ENCODE data around the gene CYP3A5. TPM values are rescaled to one million over a fixed set of nuclear protein-coding genes. Genes with fewer than 3 reads are reported as not detected.

CYP3A5 gene
- total and polyA plus RNA-seq, 9 of the 15 experiments (the other 6 are each of a cell fraction or from before 2014, with no cell fraction given): 0.73 to 2.8 (median 1.5) TPM

GRCh38 chr7:99616359-99617191 lies 63.2 kb downstream of the CYP3A5 start, which contains the start of gene ZSCAN25 (continued):
- TF ChIP-seq KLF16 (IDR thresholded peaks at IDR 0.05) (peak; percentile 54; the same call in 1 of the 2 replicates), ZNF407 (IDR thresholded peaks at IDR 0.05; ENCODE audit: low read depth) (0 out of 2 replicates have a peak, but pooled peaks have one; percentile 33), ZNF134 (CRISPR knock-in tag; conservative IDR thresholded peaks at IDR 0.05) (no peak), RFX1 (IDR thresholded peaks at IDR 0.05) (no peak), HDAC2 (IDR thresholded peaks at IDR 0.05) (peak; percentile 92), ZNF263 (CRISPR knock-in tag; IDR thresholded peaks at IDR 0.05; ENCODE audit: borderline replicate concordance) (peak; percentile 39; the same call in 1 of the 2 replicates), HNRNPL (IDR thresholded peaks at IDR 0.05; ENCODE audit: low read depth, low read length) (0 out of 2 replicates have a peak, but pooled peaks have one; percentile 49), BACH1 (tag; IDR thresholded peaks at IDR 0.05) (no peak), POLR2G (IDR thresholded peaks at IDR 0.05; ENCODE audit: low read depth, low read length) (peak; percentile 99), MCM5 (IDR thresholded peaks at IDR 0.05; ENCODE audit: low read depth) (no peak), YY1 (IDR thresholded peaks at IDR 0.05; ENCODE audit: borderline replicate concordance in 1 of 3, control insufficient read depth in 1 of 3, extremely low read depth in 1 of 3, insufficient read depth in 3 of 3, insufficient read length in 1 of 3, insufficient replicate concordance in 2 of 3, low read depth in 1 of 3, low read length in 2 of 3) (peak in 2 of 3 experiments; percentile 74 to 79), SMAD4 (CRISPR knock-in tag; conservative IDR thresholded peaks at IDR 0.05) (peak; percentile 77; the same call in 1 of the 2 replicates), SUPT5H (IDR thresholded peaks at IDR 0.05) (peak; percentile 97), RBM15 (IDR thresholded peaks at IDR 0.05; ENCODE audit: insufficient read depth, low read length) (no peak), PTBP1 (IDR thresholded peaks at IDR 0.05; ENCODE audit: low read depth, low read length) (0 out of 2 replicates have a peak, but pooled peaks have one; percentile 29)
- TF ChIP-seq, protein P1, sequence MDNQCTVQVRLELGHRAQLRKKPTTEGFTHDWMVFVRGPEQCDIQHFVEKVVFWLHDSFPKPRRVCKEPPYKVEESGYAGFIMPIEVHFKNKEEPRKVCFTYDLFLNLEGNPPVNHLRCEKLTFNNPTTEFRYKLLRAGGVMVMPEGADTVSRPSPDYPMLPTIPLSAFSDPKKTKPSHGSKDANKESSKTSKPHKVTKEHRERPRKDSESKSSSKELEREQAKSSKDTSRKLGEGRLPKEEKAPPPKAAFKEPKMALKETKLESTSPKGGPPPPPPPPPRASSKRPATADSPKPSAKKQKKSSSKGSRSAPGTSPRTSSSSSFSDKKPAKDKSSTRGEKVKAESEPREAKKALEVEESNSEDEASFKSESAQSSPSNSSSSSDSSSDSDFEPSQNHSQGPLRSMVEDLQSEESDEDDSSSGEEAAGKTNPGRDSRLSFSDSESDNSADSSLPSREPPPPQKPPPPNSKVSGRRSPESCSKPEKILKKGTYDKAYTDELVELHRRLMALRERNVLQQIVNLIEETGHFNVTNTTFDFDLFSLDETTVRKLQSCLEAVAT (IDR thresholded peaks at IDR 0.05): peak; percentile 56 to 61; a peak in 2 of 4 replicates

Data from K562 (cell line).